ENCODE data around the gene NFIA.

Gene NFIA

GRCh38 chr1:61160526-61160925, 78.2 kb downstream of the NFIA start:
- no peak for DNase-seq (ENCODE audit: low read depth)
- TF ChIP-seq CTCF (IDR thresholded peaks at IDR 0.05; ENCODE audit: control insufficient read depth, insufficient read depth, low read depth, low read length, missing control alignments) = no peak
- H3K4me3 ChIP-seq (ENCODE audit: control insufficient read depth, low read depth, low read length) = no peak overlapping the region

- no peak overlapping the region for H3K4me3 ChIP-seq (ENCODE audit: control insufficient read depth, low read depth, low read length)
- DNase-seq (ENCODE audit: low read depth) = no peak
- TF ChIP-seq CTCF (IDR thresholded peaks at IDR 0.05; ENCODE audit: control insufficient read depth, insufficient read depth, low read depth, low read length, missing control alignments) = no peak
Measured at GRCh38 chr1:61162520-61163258, 80.3 kb downstream of the NFIA start.

GRCh38 chr1:61163355-61163754, 81.0 kb downstream of the NFIA start:
- H3K4me3 ChIP-seq (ENCODE audit: control insufficient read depth, low read depth, low read length) = no peak overlapping the region
- no peak for TF ChIP-seq CTCF (IDR thresholded peaks at IDR 0.05; ENCODE audit: control insufficient read depth, insufficient read depth, low read depth, low read length, missing control alignments)
- no peak for DNase-seq (ENCODE audit: low read depth)

GRCh38 chr1:61165402-61165801, 83.0 kb downstream of the NFIA start:
- H3K4me3 ChIP-seq (ENCODE audit: control insufficient read depth, low read depth, low read length) = no peak overlapping the region
- TF ChIP-seq CTCF (IDR thresholded peaks at IDR 0.05; ENCODE audit: control insufficient read depth, insufficient read depth, low read depth, low read length, missing control alignments) = no peak
- no peak for DNase-seq (ENCODE audit: low read depth)

- DNase-seq (ENCODE audit: low read depth) = no peak
- no peak overlapping the region for H3K4me3 ChIP-seq (ENCODE audit: control insufficient read depth, low read depth, low read length)
- TF ChIP-seq CTCF (IDR thresholded peaks at IDR 0.05; ENCODE audit: control insufficient read depth, insufficient read depth, low read depth, low read length, missing control alignments) = no peak
Measured at GRCh38 chr1:61167309-61167708, 84.9 kb downstream of the NFIA start.

- no peak overlapping the region for H3K4me3 ChIP-seq (ENCODE audit: control insufficient read depth, low read depth, low read length)
- DNase-seq (ENCODE audit: low read depth) = no peak
- no peak for TF ChIP-seq CTCF (IDR thresholded peaks at IDR 0.05; ENCODE audit: control insufficient read depth, insufficient read depth, low read depth, low read length, missing control alignments)
Measured at GRCh38 chr1:61169045-61169444, 86.7 kb downstream of the NFIA start.
